ENCODE measurements around the gene BEST2.

The BEST2 gene

GRCh38 chr19:12745166-12745897, 6.3 kb upstream of the BEST2 start:
- no peaks in the 10 kb centered on the region for H3K9me3 ChIP-seq (replicated peaks; ENCODE audit: insufficient read depth, low read length)
- H3F3A ChIP-seq (ENCODE audit: insufficient read depth, low read length): no peaks in the 10 kb centered on the region
- H3K4me2 ChIP-seq (ENCODE audit: low read depth, low read length): no peak overlapping the region
- H4K20me1 ChIP-seq (ENCODE audit: insufficient read depth, low read length): no peaks in the 10 kb centered on the region
- no peaks in the 10 kb centered on the region for H3K36me3 ChIP-seq (replicated peaks; ENCODE audit: insufficient read depth, low read length)
- H3K27ac ChIP-seq (ENCODE audit: low read length): no peak overlapping the region
- H3K79me2 ChIP-seq (ENCODE audit: low read length): no peaks in the 10 kb centered on the region
- no peak for DNase-seq
- H3K27me3 ChIP-seq (replicated peaks; ENCODE audit: insufficient read depth, low read length): peaks cover 8% of the 10 kb centered on the region
- no peak overlapping the region for H3K9ac ChIP-seq (ENCODE audit: low read length)
- H3K4me3 ChIP-seq (ENCODE audit: low read length): no peak overlapping the region
- no peaks in the 10 kb centered on the region for H3K4me1 ChIP-seq (ENCODE audit: low read length)
- H2AFZ ChIP-seq (ENCODE audit: low read length): no peak overlapping the region
- H3K9me2 ChIP-seq (replicated peaks; ENCODE audit: insufficient read depth, low read length): no peaks in the 10 kb centered on the region
- no peak for TF ChIP-seq CTCF (IDR thresholded peaks at IDR 0.05; ENCODE audit: low read length)
- TF ChIP-seq EZH2phosphoT487 (IDR thresholded peaks at IDR 0.05; ENCODE audit: low read length): no peak
- no peak for TF ChIP-seq EZH2 (optimal IDR thresholded peaks at IDR 0.05; ENCODE audit: low read depth, low read length)

- Histone ChIP-seq H3K9me2 (replicated peaks; ENCODE audit: insufficient read depth, low read length) (no peaks in the 10 kb centered on the region), H3K4me3 (ENCODE audit: low read length) (no peak overlapping the region), H3K36me3 (replicated peaks; ENCODE audit: insufficient read depth, low read length) (no peaks in the 10 kb centered on the region), H3K4me2 (ENCODE audit: low read depth, low read length) (no peak overlapping the region), H3K9ac (ENCODE audit: low read length) (no peak overlapping the region), H3F3A (ENCODE audit: insufficient read depth, low read length) (no peaks in the 10 kb centered on the region), H3K4me1 (ENCODE audit: low read length) (no peaks in the 10 kb centered on the region), H3K27me3 (replicated peaks; ENCODE audit: insufficient read depth, low read length) (peaks cover 37% of the 10 kb centered on the region), H4K20me1 (ENCODE audit: insufficient read depth, low read length) (no peaks in the 10 kb centered on the region), H3K9me3 (replicated peaks; ENCODE audit: insufficient read depth, low read length) (no peaks in the 10 kb centered on the region), H3K79me2 (ENCODE audit: low read length) (no peaks in the 10 kb centered on the region), H2AFZ (ENCODE audit: low read length) (no peak overlapping the region), H3K27ac (ENCODE audit: low read length) (no peak overlapping the region)
- no peak for DNase-seq
- no peak for TF ChIP-seq EZH2 (optimal IDR thresholded peaks at IDR 0.05; ENCODE audit: low read depth, low read length)
- no peak for TF ChIP-seq CTCF (IDR thresholded peaks at IDR 0.05; ENCODE audit: low read length)
- no peak for TF ChIP-seq EZH2phosphoT487 (IDR thresholded peaks at IDR 0.05; ENCODE audit: low read length)
Observed at GRCh38 chr19:12748489-12748888, 3.1 kb upstream of the BEST2 start.

GRCh38 chr19:12749938-12750521, 1.6 kb upstream of the BEST2 start:
- Histone ChIP-seq H3K4me1 (ENCODE audit: low read length) (no peaks in the 10 kb centered on the region), H3K79me2 (ENCODE audit: low read length) (no peaks in the 10 kb centered on the region), H3K27ac (ENCODE audit: low read length) (no peak overlapping the region), H4K20me1 (ENCODE audit: insufficient read depth, low read length) (no peaks in the 10 kb centered on the region), H3K9ac (ENCODE audit: low read length) (no peak overlapping the region), H3K9me2 (replicated peaks; ENCODE audit: insufficient read depth, low read length) (no peaks in the 10 kb centered on the region), H2AFZ (ENCODE audit: low read length) (no peak overlapping the region), H3K4me3 (ENCODE audit: low read length) (no peak overlapping the region), H3K27me3 (replicated peaks; ENCODE audit: insufficient read depth, low read length) (peaks cover 50% of the 10 kb centered on the region), H3K9me3 (replicated peaks; ENCODE audit: insufficient read depth, low read length) (no peaks in the 10 kb centered on the region), H3K4me2 (ENCODE audit: low read depth, low read length) (no peak overlapping the region), H3F3A (ENCODE audit: insufficient read depth, low read length) (no peaks in the 10 kb centered on the region), H3K36me3 (replicated peaks; ENCODE audit: insufficient read depth, low read length) (no peaks in the 10 kb centered on the region)
- TF ChIP-seq CTCF (IDR thresholded peaks at IDR 0.05; ENCODE audit: low read length): no peak
- no peak for TF ChIP-seq EZH2 (optimal IDR thresholded peaks at IDR 0.05; ENCODE audit: low read depth, low read length)
- no peak for TF ChIP-seq EZH2phosphoT487 (IDR thresholded peaks at IDR 0.05; ENCODE audit: low read length)
- DNase-seq: no peak

Data from MM.1S (cell line).